ENCODE data around the gene NAGLU. TPM values are rescaled to one million over a fixed set of nuclear protein-coding genes. Genes with fewer than 3 reads are reported as not detected.

Gene NAGLU
- total and polyA plus RNA-seq, 2 of the 13 experiments (the other 11 are each of a cell fraction or from before 2014, with no cell fraction given): 28.2 to 40.1 TPM

- TF ChIP-seq CTCF (CRISPR knock-in tag; IDR thresholded peaks at IDR 0.05): no peak
- peak; percentile 72 for TF ChIP-seq CREM (IDR thresholded peaks at IDR 0.05)
- no peak for TF ChIP-seq CREM (CRISPR knock-in tag; IDR thresholded peaks at IDR 0.05)
- peak; percentile 25; the same call in 1 of the 2 replicates for TF ChIP-seq ZNF446 (CRISPR knock-in tag; IDR thresholded peaks at IDR 0.05)
- TF ChIP-seq ZBTB37 (CRISPR knock-in tag; IDR thresholded peaks at IDR 0.05): no peak
- peak; percentile 97 for TF ChIP-seq PPARG (CRISPR knock-in tag; conservative IDR thresholded peaks at IDR 0.05)
- peak; percentile 85; the same call in 1 of the 2 replicates for TF ChIP-seq CREBL2 (CRISPR knock-in tag; IDR thresholded peaks at IDR 0.05; ENCODE audit: borderline replicate concordance)
- TF ChIP-seq ZNF775 (CRISPR knock-in tag; IDR thresholded peaks at IDR 0.05; ENCODE audit: borderline replicate concordance): no peak
- no peak for TF ChIP-seq STAT6 (CRISPR knock-in tag; IDR thresholded peaks at IDR 0.05; ENCODE audit: borderline replicate concordance)
- peak; percentile 73; the same call in 1 of the 2 replicates for TF ChIP-seq TGIF2 (CRISPR knock-in tag; IDR thresholded peaks at IDR 0.05)
- peak; percentile 80; the same call in 1 of the 2 replicates for TF ChIP-seq FOXO1 (CRISPR knock-in tag; IDR thresholded peaks at IDR 0.05)
- peak; percentile 86 for TF ChIP-seq ZBTB21 (CRISPR knock-in tag; IDR thresholded peaks at IDR 0.05)
- peak; percentile 92 for TF ChIP-seq KDM2A (CRISPR knock-in tag; IDR thresholded peaks at IDR 0.05; ENCODE audit: borderline replicate concordance, low read depth)
- TF ChIP-seq ZFP37 (CRISPR knock-in tag; IDR thresholded peaks at IDR 0.05; ENCODE audit: borderline replicate concordance): peak; percentile 93; the same call in 1 of the 2 replicates
- TF ChIP-seq GTF2F1 (IDR thresholded peaks at IDR 0.05; ENCODE audit: low read length): no peak
- no peak for TF ChIP-seq FOXJ3 (CRISPR knock-in tag; IDR thresholded peaks at IDR 0.05; ENCODE audit: borderline replicate concordance)
- no peak for TF ChIP-seq ZNF839 (CRISPR knock-in tag; IDR thresholded peaks at IDR 0.05; ENCODE audit: borderline replicate concordance)
- no peak for TF ChIP-seq PRDM15 (CRISPR knock-in tag; IDR thresholded peaks at IDR 0.05)
- TF ChIP-seq STAT5B (CRISPR knock-in tag; IDR thresholded peaks at IDR 0.05): no peak
These were observed 5.2 kb downstream of the NAGLU start (continued) for GRCh38 chr17:42541041-42541833.

Measured in HepG2 (cell line).